Activated CD8-positive, alpha-beta memory T cell treated with anti-CD3 and anti-CD28 coated beads, Interleukin-2, amount 50 U/mL, for 4 hours (primary cell): ENCODE results near the gene MYBPC3.

Experiments used
- DNase-seq: peaks from one replicate; pipeline ENCODE4 v3.0.0-alpha.2; 2020

Gene MYBPC3

GRCh38 chr11:47352556-47352955 is at the start of gene MYBPC3:
Gene MYBPC3 (minus strand): TSS chr11:47352702. CDS start chr11:47352647, 55 bp downstream.
- DNase-seq: no peak

GRCh38 chr11:47400768-47401279 is 48.3 kb upstream of the MYBPC3 start:
- DNase-seq: no peak

- DNase-seq: no peak
Measured at GRCh38 chr11:47399860-47400767, 47.6 kb upstream of the MYBPC3 start.

GRCh38 chr11:47398551-47398950 is 46.0 kb upstream of the MYBPC3 start:
- DNase-seq: no peak

- DNase-seq: no peak
Measured at GRCh38 chr11:47398011-47398410, 45.5 kb upstream of the MYBPC3 start.

- no peak for DNase-seq
Measured at GRCh38 chr11:47396049-47396320, 43.5 kb upstream of the MYBPC3 start.

- DNase-seq: no peak
Measured at GRCh38 chr11:47395223-47396048, 42.9 kb upstream of the MYBPC3 start.

- DNase-seq: peak; percentile 55
Measured at GRCh38 chr11:47394322-47395222, 42.1 kb upstream of the MYBPC3 start.

- DNase-seq: no peak
Measured at GRCh38 chr11:47394050-47394321, 41.5 kb upstream of the MYBPC3 start.

GRCh38 chr11:47393163-47394049 is 40.9 kb upstream of the MYBPC3 start:
- no peak for DNase-seq

- DNase-seq: no peak
Measured at GRCh38 chr11:47392546-47393162, 40.2 kb upstream of the MYBPC3 start.

- no peak for DNase-seq
Measured at GRCh38 chr11:47391711-47392432, 39.4 kb upstream of the MYBPC3 start.

- DNase-seq: no peak
Measured at GRCh38 chr11:47391077-47391583, 38.6 kb upstream of the MYBPC3 start.

GRCh38 chr11:47390422-47390760 is 37.9 kb upstream of the MYBPC3 start:
- DNase-seq: no peak

GRCh38 chr11:47389577-47390421 is 37.3 kb upstream of the MYBPC3 start:
- no peak for DNase-seq

GRCh38 chr11:47388697-47389576 is 36.4 kb upstream of the MYBPC3 start:
- DNase-seq: no peak

GRCh38 chr11:47387944-47388696 is 35.6 kb upstream of the MYBPC3 start:
- no peak for DNase-seq

- no peak for DNase-seq
Measured at GRCh38 chr11:47384498-47384897, 32.0 kb upstream of the MYBPC3 start.
